Measurements from ENCODE around the gene NMRK2.
A peak's percentile ranks its signal among the peaks of the same experiment; 100 is the strongest.
"Not testable (repeated sequence)": the region's sequence is repeated elsewhere in the genome, so short reads cannot be mapped to it uniquely, and the experiment has no call there.

NMRK2 gene

GRCh38 chr19:3966051-3967017, 33.5 kb downstream of the NMRK2 start:
- DNase-seq = no peak

- not testable (repeated sequence) for DNase-seq
Observed at GRCh38 chr19:3967983-3968382, 35.1 kb downstream of the NMRK2 start.

GRCh38 chr19:3968556-3969434, 35.9 kb downstream of the NMRK2 start:
- DNase-seq = no peak

GRCh38 chr19:3969435-3970312, 36.8 kb downstream of the NMRK2 start:
- no peak for DNase-seq

GRCh38 chr19:3970313-3970807, 37.5 kb downstream of the NMRK2 start:
- DNase-seq = no peak

- DNase-seq = peak; percentile 96
Observed at GRCh38 chr19:3970808-3971598, 38.1 kb downstream of the NMRK2 start, which contains the start of gene DAPK3. DAPK3 (minus strand) TSS chr19:3971099; CDS start chr19:3969735, 1,364 bp downstream.

- DNase-seq = no peak
Observed at GRCh38 chr19:3975144-3975543, 42.3 kb downstream of the NMRK2 start.

- DNase-seq = no peak
Observed at GRCh38 chr19:3975637-3976087, 42.8 kb downstream of the NMRK2 start.

- DNase-seq = no peak
Observed at GRCh38 chr19:3976495-3977241, 43.8 kb downstream of the NMRK2 start.

GRCh38 chr19:3977242-3978143, 44.6 kb downstream of the NMRK2 start:
- no peak for DNase-seq

GRCh38 chr19:3978145-3978544, 45.3 kb downstream of the NMRK2 start:
- no peak for DNase-seq

GRCh38 chr19:3979289-3979673, 46.4 kb downstream of the NMRK2 start:
- no peak for DNase-seq

- no peak for DNase-seq
Observed at GRCh38 chr19:3979674-3980352, 46.9 kb downstream of the NMRK2 start.

GRCh38 chr19:3980353-3981251, 47.7 kb downstream of the NMRK2 start:
- DNase-seq = no peak

GRCh38 chr19:3981373-3981735, 48.5 kb downstream of the NMRK2 start:
- DNase-seq = no peak

GRCh38 chr19:3981736-3982681, 49.1 kb downstream of the NMRK2 start:
- DNase-seq = no peak

Data from DMS79 (cell line).